ENCODE data around the gene PIEZO2.

GRCh38 chr18:10805587-10806118, 343.7 kb downstream of the PIEZO2 start:
- TF ChIP-seq CTCF (IDR thresholded peaks at IDR 0.05) (no peak), POLR2A (IDR thresholded peaks at IDR 0.05) (no peak)

Measured in heart left ventricle (tissue), 13 donors.